Left colon (tissue), 2 donors: Measurements from ENCODE around the gene VAV2. TPM values are rescaled to one million over a fixed set of nuclear protein-coding genes. Genes with fewer than 3 reads are reported as not detected.
A peak's percentile ranks its signal among the peaks of the same experiment; 100 is the strongest.

ENCODE experiments used
- ATAC-seq: fragments of 200-7000 bp; cut with Tn5 transposase; one replicate; pipeline ENCODE4 v1.9.1; 2020; ENCODE audit warnings: mild to moderate bottlenecking, moderate library complexity
- DNase-seq, 2 donors: peaks; one replicate each; pipeline ENCODE4 v3.0.0-alpha.2; 2020
- intact Hi-C, 2 donors: fragments of 100-400 bp; cut with DNase I in 1 of 2; cut with micrococcal nuclease in 1 of 2; formaldehyde crosslinking; loops; one replicate each; pipeline versions ENCODE4 v1.11.2 to v1.14.0; 2022; cut with DNase I, micrococcal nuclease
- total RNA-seq, 2 donors: library from RNA; stranded (reverse); fragmentation: NEBNext Ultra II Directional; extraction: Animal tissue kit (Norgen Biotek cat#: 25700); gene quantifications; one replicate each; pipeline ENCODE4 v1.2.1, GENCODE V29; 2021
- donor health status: DM: no; HTN: no; CAD: no.
- donor health status: DM: yes; HTN: yes; CAD: no.

The VAV2 gene
- total RNA-seq, 2 donors from 2014 or later: 29.6 to 43.2 TPM

DNA sequence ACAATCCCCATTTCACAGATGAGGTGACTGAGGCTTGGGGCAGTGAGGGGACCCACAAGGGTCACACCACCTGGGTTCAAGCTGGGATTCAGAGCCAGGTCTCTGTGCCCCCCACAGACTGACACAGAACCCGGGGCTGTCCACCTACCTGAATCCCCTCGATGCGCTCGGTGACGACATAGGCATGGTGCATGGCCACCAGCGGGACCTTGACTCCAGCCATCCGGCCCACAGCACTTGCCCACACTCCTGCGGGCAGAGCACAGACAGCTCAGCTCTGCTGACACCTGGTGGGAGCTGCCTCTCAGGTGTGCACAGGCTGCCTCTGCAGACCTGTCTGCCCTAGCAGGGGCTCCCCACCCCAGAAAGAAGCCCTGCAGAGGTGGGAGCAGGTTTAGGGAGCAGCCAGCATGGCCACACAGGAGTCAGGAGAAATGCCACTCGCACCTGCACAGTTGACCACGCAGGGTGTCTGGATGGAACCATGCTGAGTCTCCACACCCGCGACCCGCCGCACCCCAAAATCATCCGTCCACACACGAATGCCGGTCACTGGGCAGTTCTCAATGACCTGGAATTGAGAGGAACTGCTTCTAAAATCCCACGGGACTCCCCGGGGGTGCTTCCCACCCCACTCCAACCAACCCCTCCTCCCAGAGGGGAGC, 262.4 kb downstream of the VAV2 start:
- ATAC-seq: no peak

DNA sequence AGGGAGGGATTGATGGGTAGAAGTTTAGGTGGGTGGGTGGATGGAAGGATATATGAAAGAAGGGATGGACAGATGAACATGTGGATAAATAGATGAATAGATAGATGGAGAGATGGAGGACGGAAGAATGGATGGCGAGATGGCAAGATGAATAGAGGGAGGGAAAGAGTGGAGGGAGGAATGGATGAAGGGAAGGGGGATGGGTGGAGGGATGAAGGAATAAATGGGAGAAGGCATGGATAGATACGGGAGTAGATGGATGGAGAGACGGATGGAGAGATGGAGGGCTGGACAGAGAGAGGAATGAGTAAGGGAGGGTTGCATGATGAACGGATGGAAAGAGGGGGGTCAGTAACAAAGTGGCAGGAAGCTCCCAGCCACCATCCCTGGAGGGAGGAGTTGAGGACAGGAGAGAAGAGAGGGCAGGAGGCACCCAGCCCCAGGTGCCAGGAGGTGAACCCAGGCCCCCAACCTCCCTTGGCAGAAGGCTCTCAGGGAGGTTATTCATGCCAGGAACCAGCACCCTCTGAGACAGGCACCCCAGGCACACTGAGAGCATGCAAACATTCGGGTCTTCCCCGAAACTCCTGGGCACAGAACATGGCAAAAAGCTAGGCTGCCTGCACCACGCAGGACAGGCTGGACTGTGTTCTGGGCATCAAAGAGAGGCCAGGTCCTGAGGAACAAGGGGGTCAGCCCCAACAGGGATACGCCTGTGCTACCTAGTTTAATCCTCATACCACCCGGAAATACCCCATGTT, 263.1 kb downstream of the VAV2 start:
- DNase-seq: no peak
- intact Hi-C loops: loop anchor here in 1 of 2 donors (5.0 kb wide), 1 partner anchor 197 kb away; the partner anchor contains the start of gene ADAMTSL2
- ATAC-seq: no peak

More for the DNA sequence above, 262.4 kb downstream of the VAV2 start:
- intact Hi-C loops: loop anchor here in 1 of 2 donors (5.0 kb wide), 1 partner anchor 197 kb away; the partner anchor contains the start of gene ADAMTSL2
- DNase-seq: peak in 1 of 2 donors; percentile 15

DNA sequence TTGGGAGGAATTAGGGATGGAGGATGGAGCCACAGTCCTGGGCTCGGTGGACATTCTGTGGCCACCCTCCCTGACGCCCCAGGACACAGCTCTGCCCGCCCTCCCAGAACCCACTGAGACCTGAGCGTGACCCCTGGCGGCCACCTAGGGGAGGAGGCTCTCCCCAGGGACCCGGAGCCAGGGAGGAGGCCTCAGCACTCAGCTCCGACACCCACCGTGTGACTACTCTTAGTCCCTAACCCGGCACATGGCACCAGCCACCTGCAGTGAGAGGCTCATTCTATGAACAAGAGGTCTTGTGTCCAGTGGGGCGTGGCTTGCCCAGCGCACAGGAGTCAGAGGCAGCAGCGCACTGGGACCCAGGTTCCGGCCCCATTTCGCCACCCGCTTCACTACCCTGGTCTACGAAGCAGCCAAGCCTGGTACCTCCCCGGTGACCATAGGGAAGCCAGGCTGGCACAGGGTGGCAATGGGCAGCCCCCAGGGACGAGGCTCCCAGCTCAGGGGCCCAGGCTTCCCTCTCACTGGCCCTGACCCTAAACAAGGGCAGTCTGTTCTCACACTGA, 264.2 kb downstream of the VAV2 start:
- DNase-seq (no peak), ATAC-seq (no peak)
- intact Hi-C loops: loop anchor here in 1 of 2 donors (5.0 kb wide), 1 partner anchor 196 kb away; the partner anchor contains the start of gene ADAMTSL2

DNA sequence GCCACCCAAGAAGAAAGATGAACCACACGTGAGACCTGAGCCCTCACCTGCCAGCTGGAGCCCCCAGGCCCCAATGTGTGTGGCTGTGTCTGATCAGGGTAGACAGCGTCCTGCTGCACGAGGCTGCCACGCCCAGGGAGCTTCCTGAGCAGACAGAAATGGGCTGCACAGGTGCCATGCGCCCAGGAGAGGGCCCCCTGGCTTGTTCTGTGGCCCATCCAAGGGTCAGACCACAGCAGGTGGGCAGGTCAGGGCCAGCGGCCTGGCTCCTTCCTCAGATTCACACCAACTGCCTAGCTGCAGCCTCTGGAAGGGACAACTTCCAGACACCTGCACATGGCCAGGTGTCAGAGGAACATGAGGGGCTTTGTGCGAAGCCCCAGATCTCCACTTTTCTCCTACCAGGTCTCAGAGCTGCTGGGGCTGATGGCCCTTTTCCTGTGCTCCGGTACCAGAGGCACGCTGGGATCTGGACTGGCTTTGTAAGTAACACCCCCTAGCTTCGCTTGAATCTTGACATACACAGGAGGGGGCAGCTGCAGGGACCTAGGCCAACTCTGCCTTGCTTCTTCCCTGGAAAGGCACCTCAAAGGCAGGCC, 264.7 kb downstream of the VAV2 start:
- intact Hi-C loops: loop anchor here in 1 of 2 donors (5.0 kb wide), 1 partner anchor 195 kb away; the partner anchor contains the start of gene ADAMTSL2
- DNase-seq (peak in 1 of 2 donors; percentile 21), ATAC-seq (no peak)

DNA sequence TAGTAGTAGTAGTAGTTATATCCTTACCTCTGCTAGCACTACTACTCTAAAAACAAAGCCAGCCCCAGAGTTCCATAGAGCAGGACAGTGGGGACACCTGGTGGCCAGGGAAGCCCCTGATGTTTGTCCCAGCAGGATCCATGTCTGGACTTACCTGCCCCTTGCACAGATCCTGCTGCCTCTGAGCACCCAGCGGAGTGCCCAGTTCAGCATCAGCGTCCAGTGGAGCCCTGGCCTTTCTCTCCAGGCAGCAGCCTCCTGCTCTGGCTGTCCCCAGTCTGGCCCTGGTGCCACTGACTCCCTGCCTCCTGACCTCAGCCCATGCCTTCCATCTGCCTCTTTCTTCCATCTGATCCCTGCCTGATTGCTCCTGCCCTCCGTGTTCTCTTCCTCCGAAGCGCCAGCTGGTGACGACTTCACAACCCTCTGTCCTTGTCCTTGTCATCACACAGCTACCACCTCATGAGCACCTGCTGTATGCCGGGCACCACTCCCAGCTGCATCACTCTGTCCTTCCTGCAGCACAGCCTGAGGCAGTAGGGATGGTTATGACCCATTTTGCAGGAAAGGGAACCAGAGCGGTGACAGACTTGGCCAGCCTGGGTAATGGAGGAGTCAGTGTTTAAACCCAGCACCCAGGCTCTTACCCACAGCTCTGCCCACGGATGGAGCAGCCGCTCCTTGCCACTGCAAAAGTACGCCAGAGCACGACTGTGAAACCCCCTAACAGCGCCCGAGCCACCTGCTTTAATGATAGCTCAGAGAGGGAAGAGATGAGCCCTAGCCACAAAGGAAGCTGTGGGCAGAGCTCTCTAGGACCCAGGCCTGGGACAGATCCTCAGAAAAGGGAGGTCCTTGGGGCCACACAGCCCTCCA, 265.5 kb downstream of the VAV2 start:
- intact Hi-C loops: loop anchor here in 1 of 2 donors (5.0 kb wide), 1 partner anchor 194 kb away; the partner anchor contains the start of gene ADAMTSL2
- ATAC-seq (peak; percentile 87), DNase-seq (peak; percentile 31 to 68)

DNA sequence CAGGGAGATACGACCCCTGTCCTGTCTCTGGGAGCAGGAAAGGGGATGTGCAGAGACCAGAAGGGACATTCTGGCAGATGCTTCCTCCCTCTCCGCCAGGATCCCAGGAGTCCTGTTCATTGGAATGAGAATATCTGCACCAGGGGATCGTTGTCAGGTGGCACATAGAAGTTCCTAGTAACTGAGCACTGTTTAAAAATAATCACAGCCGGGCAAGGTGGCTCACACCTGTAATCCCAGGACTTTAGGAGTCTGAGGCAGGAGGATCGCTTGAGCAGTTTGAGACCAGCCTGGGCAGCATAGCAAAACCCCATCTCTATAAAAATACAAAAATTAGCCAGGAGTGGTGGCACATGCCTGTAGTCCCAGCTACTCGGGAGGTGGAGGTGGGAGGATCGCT, 266.2 kb downstream of the VAV2 start:
- ATAC-seq (no peak), DNase-seq (no peak)
- intact Hi-C loops: loop anchor here in 1 of 2 donors (5.0 kb wide), 1 partner anchor 194 kb away; the partner anchor contains the start of gene ADAMTSL2

DNA sequence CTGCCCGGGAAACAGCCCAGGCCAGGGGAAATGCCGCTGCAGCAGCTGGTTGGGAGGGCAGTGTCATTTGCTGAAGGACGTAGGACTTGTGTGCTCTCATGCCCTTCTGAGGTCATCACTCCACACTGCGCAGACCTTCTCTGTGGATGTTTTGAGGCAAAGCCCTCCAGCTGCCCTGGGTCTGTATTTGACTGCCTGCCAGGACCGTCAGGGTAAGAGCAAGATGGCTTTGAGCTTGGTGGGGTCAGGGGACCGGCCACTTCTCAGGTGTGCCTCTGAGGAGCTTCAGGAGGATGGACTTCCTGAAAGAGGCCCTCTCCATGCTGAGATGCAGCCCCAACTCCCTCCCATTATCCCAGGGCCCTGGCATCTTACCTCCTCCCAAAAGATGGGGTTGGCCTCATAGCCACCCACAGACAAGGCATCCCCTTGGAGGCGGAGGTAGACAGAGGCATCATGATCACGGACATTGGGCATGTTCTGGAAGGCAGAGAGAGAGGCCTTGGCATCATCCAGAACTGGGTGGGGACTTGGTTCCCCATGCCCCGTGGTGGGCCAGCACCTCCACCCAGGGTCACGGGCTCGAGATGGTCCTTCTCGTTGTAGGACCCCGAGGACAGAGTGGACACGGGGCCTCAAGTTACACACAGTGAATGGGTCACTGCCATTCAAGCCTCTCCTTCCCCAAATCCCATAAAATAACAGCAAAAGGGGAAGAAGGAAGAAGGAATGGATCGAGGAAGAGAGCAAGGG, 273.4 kb downstream of the VAV2 start:
- DNase-seq (no peak), ATAC-seq (no peak)
- intact Hi-C loops: no loop called here

DNA sequence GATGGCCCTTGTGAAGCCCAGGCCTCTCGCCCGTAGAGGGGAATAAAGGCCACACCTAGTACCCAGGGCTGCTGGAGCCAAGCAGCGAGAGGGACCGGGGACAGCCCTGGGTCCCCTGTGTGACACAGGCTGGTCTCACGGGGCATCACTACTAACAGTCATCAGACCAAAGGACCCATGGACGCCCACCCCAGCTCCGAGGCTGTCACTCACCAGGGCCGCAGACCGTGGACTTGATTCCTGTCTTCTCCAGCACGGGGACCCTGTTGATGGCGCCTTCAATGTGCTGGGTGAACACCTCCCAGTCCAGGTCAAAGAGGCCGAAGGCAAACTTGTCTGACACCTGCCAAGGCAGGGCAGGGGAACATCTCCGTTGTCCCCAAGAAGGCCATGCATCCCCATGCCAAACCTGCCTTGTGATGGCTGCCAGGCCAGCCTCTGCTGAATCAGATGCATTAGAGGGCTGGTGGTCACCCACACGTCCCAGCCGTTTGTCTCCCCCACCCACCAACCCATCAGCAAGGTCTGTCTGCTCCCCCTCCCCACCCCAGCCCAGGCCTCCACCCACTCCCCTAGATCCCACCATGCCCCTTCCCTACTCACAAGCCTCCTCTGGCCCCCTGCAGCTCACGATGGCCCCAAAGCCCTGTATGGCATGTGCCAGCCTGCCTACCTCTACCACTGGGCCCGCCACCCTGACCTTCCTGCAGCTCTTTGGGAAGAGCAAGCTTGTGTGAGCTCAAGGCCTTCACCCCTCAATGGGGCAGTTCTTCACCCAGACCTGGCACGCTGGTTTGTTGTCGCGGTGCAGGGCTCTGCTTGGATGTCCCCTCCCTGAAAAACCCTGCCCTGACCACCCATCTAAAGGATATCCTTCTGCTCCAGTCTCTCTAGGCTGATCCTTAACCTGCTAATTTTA, 274.8 kb downstream of the VAV2 start:
- no peak for ATAC-seq
- no peak for DNase-seq
- intact Hi-C loops: no loop called here

DNA sequence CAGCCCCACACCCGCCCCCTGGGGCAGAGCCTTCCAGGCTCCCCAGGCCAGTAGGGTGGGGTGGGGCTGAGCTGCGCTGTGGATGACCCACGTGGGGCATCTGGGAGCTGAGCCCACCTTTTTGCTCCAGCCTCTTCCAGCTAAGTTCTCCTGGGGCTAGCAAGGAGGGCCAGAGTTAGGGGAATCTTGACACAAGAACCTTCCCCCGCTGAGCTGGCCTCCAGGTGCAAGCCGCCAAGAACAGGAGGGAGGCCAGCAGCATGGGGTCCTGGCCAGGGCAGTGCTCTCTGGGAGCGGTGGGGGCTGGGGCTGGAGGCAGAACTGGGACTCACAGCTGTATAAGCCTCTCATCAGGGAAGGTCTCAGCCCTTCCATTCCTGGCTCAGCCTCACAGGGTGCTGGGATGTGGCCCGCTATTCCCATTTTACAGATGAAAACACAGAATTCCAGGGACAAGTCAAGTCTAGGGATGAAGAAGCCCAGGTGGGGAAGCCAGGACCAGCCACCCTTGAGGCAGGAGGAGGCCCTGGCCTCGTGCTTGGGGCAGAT, 275.5 kb downstream of the VAV2 start:
- intact Hi-C loops: no loop called here
- ATAC-seq (no peak), DNase-seq (peak in 1 of 2 donors; percentile 23)

DNA sequence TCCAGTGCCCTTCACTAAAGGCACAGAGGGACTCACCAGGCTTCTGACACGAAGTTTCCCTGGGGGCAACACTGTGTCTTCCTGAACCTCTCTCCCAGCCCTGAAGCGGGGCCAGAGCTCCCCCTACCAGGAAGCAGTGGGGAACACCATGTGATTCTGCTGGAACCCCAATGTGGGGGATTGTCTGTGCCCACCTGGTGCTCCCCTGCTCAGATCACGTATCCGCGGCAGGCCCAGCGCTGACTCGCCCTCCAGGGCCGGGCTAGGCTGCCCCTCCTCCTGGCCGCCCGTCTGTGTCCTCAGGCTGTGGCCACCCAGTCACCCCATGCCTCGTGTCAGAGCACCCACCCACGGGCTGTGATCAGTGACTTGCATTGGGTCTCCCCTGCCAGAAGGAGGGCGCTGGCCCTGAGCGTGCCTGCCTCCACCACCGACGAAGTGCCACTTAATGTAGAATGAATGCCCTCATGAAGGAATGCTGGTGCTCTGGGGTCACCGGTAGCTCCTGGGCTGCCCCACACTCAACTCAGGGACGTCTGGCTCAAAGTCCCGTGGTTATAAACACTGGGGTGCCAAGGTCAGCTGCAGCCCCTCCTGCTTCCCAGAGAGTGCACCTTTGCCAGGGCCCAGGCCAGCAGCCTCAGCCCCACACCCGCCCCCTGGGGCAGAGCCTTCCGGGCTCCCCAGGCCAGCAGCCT, 276.1 kb downstream of the VAV2 start:
- intact Hi-C loops: no loop called here
- DNase-seq (peak in 1 of 2 donors; percentile 23), ATAC-seq (no peak)

DNA sequence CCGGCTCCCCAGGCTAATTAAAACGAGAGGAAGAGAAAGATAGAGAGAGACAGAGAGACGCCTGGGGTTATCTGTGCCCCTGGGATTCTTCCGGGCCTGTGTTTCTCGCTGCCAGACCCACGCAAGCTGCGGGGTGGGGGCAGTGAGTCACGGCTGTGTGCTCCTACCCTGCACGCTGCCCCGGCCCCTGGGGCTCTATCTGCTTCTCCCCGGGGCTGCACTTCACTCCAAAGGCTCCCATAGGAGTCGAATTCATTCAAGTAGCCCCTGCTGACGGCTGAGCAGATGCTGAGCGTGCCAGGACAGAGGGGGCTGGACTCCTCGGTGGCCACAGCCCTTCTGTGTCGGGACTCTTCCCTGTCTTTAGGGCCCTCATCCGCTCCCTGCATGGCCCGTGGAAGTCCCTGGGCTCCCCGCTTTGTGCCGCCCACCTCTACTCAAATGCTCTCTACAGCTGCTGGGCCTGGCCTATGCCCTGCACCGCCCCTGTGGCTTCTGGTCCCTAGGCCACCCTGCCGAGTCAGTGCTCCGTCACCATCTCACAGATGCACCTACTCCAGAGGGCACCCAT, 276.7 kb downstream of the VAV2 start:
- peak in 1 of 2 donors; percentile 15 for DNase-seq
- intact Hi-C loops: no loop called here
- ATAC-seq: no peak

DNA sequence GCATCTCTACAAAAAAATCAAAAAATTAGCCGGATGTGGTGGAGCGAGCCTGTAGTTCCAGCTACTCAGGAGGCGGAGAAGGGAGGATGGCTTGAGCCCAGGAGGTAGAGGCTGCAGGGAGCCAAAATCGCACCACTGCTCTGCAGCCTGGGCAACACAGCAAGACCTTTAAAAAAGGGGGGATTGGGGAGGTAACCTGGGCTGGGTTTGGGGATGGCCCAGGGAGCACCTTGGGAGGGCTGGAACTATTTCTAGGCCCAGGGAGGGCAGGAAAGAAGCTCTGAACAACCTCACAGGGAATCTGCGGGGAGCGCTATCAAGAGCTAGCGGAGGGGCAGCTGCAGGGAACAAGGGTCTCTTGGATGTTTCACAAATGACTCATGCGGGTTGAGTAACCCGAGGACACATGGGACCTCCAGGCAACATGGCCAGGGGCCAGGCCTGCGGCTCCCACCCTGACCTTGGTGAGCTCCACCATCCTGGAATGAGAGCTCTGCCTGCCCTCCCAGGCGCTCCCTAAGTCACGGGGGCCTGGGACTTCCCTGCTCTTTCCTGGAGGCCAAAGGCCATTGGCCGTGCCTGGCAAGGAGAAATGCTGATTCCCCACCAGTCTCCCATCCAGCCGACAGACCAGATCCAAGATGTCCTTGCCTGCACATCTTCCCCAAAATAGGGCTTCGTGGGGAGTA, 277.4 kb downstream of the VAV2 start:
- intact Hi-C loops: no loop called here
- ATAC-seq (no peak), DNase-seq (peak in 1 of 2 donors; percentile 21)

DNA sequence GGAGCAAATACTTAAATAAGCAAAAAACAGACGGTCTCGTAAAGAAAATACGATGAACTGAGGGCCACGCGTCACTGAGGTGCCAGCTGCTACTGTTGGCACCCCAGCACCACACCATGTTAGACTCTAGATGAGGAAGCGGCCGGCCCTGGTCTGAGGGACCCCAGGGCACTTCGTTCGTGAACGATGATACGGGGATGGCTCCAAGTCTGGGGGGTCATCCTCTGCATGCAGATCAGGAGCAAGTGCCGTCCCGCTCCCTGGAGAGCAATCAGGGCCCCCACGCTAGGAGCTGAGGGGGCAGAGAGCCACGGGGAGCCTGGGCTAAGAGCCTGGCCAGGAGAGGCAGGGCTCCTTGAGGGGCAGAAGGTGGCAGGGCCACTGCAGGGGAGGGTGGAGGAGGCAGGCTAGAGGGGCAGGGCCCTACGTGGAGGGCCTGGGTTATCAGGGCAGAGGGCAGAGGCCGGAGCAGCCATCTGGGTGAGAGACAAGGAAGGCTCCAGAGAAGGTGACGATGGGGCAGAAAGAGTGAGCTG, 278.1 kb downstream of the VAV2 start:
- DNase-seq: peak in 1 of 2 donors; percentile 21
- no peak for ATAC-seq
- intact Hi-C loops: no loop called here

DNA sequence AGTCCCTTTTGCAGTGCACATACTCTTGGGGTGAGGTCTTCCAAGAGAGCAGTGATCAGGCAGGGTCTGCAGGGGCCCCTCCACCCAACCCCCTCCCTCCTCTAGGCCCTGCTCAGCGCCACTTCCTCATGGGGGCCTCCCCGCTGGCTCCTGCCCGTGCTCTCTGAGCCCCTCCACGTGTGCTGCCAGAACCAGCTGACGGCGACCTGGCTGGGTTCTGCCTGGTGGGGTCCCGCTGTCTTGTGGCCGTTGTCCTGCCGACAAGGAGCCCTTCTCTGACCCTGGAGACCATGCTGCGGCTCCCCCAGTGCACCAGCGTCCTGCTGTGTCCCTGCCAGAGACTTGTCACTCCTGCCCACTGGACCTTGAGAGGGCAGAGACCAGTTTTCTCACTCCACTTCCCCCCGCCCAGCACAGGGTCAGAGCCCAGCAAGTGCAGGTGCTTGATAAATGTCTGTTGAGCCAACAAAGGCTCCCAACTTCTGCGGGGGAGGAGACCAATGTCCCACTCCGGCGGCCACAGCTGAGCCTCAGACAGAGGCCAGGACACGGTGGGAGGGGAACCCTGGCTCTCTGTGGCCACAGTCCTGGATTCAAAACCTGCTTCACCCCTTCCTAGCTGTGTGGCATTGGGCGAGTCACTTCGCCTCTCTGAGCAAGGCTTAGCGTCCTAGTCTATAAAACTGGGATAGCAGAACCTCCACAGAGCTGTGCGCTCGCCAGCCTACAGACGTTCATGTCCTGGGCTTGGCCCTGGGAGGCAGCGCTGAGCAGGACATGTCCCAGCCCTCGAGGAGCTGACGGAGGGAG, 278.8 kb downstream of the VAV2 start:
- no peak for ATAC-seq
- intact Hi-C loops: no loop called here
- peak in 1 of 2 donors; percentile 10 for DNase-seq
